Loucy (cell line): ENCODE measurements around the gene ZNRF1.

Experiments
- EZH2phosphoT487 ChIP-seq: fragments of 200-600 bp; IDR thresholded peaks from 2 replicates; pipeline ENCODE4 v1.6.1; 2018; ENCODE audit warnings: antibody characterized with exemption, mild to moderate bottlenecking, moderate library complexity, borderline replicate concordance
- TF ChIP-seq, protein P1 (sequence below): fragments of 200-600 bp; sonication (generic); conservative IDR thresholded peaks from 2 replicates; pipeline ENCODE4 v1.5.1; 2014; ENCODE audit warnings: mild to moderate bottlenecking, antibody characterized with exemption, low read length

DNA sequence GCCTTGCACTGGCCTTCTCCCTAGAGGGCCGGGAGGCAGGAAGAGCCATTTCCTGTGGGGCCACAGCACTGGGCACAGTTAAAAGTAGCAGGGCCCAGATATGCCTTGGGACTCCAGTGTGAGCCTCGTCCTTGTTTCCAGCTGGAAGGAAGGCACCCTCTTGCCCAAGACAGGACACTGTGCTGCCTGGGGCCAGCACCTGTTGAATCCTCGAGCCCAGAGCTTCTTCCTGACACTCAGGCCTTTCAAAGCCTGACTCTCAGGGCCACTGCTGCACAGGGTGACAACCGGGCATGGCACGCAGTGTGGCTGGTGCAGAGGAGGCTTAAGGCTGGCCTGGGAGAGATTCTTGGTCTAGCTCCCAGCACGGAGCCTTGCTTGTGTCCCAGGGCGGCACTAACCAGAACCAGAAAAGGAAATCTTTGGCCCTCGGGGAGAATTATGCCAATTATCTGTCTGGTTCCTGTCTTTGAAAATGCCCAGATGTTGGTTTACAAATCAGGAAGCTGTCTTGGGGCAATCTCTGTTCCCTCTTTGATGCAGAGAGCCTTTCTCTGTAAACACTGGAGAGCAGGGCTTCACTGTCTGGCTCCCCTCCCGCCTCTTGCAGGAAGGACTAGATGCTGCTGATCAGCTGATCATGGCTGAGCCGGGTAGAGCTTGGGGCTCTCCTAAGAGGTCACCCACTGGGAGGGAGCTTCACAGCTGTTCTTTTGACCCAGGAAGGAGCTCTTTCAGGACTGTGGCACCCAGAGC lies 106.7 kb downstream of the ZNRF1 start:
- TF ChIP-seq, protein P1, sequence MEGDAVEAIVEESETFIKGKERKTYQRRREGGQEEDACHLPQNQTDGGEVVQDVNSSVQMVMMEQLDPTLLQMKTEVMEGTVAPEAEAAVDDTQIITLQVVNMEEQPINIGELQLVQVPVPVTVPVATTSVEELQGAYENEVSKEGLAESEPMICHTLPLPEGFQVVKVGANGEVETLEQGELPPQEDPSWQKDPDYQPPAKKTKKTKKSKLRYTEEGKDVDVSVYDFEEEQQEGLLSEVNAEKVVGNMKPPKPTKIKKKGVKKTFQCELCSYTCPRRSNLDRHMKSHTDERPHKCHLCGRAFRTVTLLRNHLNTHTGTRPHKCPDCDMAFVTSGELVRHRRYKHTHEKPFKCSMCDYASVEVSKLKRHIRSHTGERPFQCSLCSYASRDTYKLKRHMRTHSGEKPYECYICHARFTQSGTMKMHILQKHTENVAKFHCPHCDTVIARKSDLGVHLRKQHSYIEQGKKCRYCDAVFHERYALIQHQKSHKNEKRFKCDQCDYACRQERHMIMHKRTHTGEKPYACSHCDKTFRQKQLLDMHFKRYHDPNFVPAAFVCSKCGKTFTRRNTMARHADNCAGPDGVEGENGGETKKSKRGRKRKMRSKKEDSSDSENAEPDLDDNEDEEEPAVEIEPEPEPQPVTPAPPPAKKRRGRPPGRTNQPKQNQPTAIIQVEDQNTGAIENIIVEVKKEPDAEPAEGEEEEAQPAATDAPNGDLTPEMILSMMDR, result no peak
- TF ChIP-seq EZH2phosphoT487, result no peak
